SK-N-SH (cell line): ENCODE measurements around the gene RIMS3. TPM values are rescaled to one million over a fixed set of nuclear protein-coding genes. Genes with fewer than 3 reads are reported as not detected.
A peak's percentile ranks its signal among the peaks of the same experiment; 100 is the strongest.

Source experiments
- CTCF ChIA-PET: fragments of 300-600, 350-600 bp; formaldehyde crosslinking; extraction: SDS; loops from one replicate; lab custom pipeline; 2021; lab: Yijun Ruan, JAX
- POLR2A ChIA-PET: fragments of 350-600 bp; sonication (Branson Sonifier 250); formaldehyde crosslinking; extraction: SDS; loops from one replicate; lab custom pipeline; 2020; ENCODE audit warnings: antibody characterized with exemption, inconsistent platforms; lab: Yijun Ruan, JAX
- DNase-seq: peaks from one replicate; pipeline ENCODE4 v3.0.0; 2012
- H2AFZ ChIP-seq: fragments of 200-600 bp; sonication (generic); 2 replicates; pipeline ENCODE4 v1.8.1; 2016; ENCODE audit warnings: antibody characterized with exemption, mild to moderate bottlenecking, low read depth
- H3F3A ChIP-seq: fragments of 200-600 bp; sonication (generic); replicated peaks from 2 replicates; pipeline ENCODE3; 2016; ENCODE audit warnings: antibody characterized with exemption, mild to moderate bottlenecking; ENCODE audit not compliant: insufficient read depth
- H3K27ac ChIP-seq, 2 experiments: fragments of 200-500 bp in 1 of 2; fragments of 200-600 bp in 1 of 2; sonication (Bioruptor generic) in 1 of 2; sonication (generic), shearing (Covaris generic) in 1 of 2; 2 replicates each; pipeline versions ENCODE4 v1.5.1 to v1.6.1; 2014 to 2016; ENCODE audit warnings: low read depth in 2 of 2, inconsistent platforms in 1 of 2, low read length in 1 of 2, mild to moderate bottlenecking in 1 of 2, mixed read lengths in 1 of 2
- H3K27me3 ChIP-seq: fragments of 200-600 bp; sonication (generic), shearing (Covaris generic); 2 replicates; pipeline ENCODE4 v1.6.1; 2016; ENCODE audit warnings: mixed run types; ENCODE audit not compliant: insufficient read depth
- H3K36me3 ChIP-seq, 2 experiments: fragments of 200-500 bp in 1 of 2; fragments of 200-600 bp in 1 of 2; sonication (Bioruptor generic) in 1 of 2; sonication (generic) in 1 of 2; replicated peaks in 1 of 2; 2 replicates each; pipeline versions ENCODE3 to v1.5.1; 2014 to 2016; ENCODE audit warnings: low read length in 1 of 2, mild to moderate bottlenecking in 1 of 2; ENCODE audit not compliant: insufficient read depth in 2 of 2, control insufficient read depth in 1 of 2
- H3K4me1 ChIP-seq, 2 experiments: fragments of 200-500 bp in 1 of 2; fragments of 200-600 bp in 1 of 2; sonication (Bioruptor generic) in 1 of 2; sonication (generic), shearing (Covaris generic) in 1 of 2; 2 replicates each; pipeline versions ENCODE4 v1.5.1 to v1.6.1; 2014 to 2016; ENCODE audit warnings: low read depth in 1 of 2, low read length in 1 of 2, mixed run types in 1 of 2; ENCODE audit not compliant: insufficient read depth in 2 of 2, control insufficient read depth in 1 of 2
- H3K4me2 ChIP-seq: fragments of 200-600 bp; sonication (generic), shearing (Covaris generic); 2 replicates; pipeline ENCODE4 v1.6.1; 2017; ENCODE audit warnings: mixed run types
- H3K4me3 ChIP-seq, 2 experiments: fragments of 200-500 bp in 1 of 2; fragments of 200-600 bp in 1 of 2; sonication (Bioruptor generic) in 1 of 2; sonication (generic), shearing (Covaris generic) in 1 of 2; 2 replicates each; pipeline versions ENCODE4 v1.5.1 to v1.8.1; 2014 to 2016; ENCODE audit warnings: low read depth in 2 of 2, inconsistent platforms in 1 of 2, low read length in 1 of 2, mild to moderate bottlenecking in 1 of 2, mixed read lengths in 1 of 2, moderate library complexity in 1 of 2
- H3K79me2 ChIP-seq: fragments of 200-600 bp; sonication (generic); 2 replicates; pipeline ENCODE4 v1.8.1; 2017; ENCODE audit warnings: mild to moderate bottlenecking; ENCODE audit not compliant: insufficient read depth
- H3K9ac ChIP-seq: fragments of 200-600 bp; sonication (generic); 2 replicates; pipeline ENCODE4 v1.6.1; 2017; ENCODE audit warnings: mixed run types
- H3K9me2 ChIP-seq: fragments of 200-600 bp; sonication (generic); 2 replicates; pipeline ENCODE4 v1.6.1; 2017; ENCODE audit warnings: mixed run types
- H3K9me3 ChIP-seq: fragments of 200-600 bp; sonication (generic); 2 replicates; pipeline ENCODE4 v1.6.1; 2017; ENCODE audit warnings: mixed run types, mild to moderate bottlenecking, moderate library complexity
- H4K20me1 ChIP-seq: fragments of 200-600 bp; sonication (generic); 2 replicates; pipeline ENCODE4 v1.6.1; 2017; ENCODE audit warnings: mild to moderate bottlenecking, mixed run types; ENCODE audit not compliant: insufficient read depth
- CTCF ChIP-seq: fragments of 200-600 bp; sonication (generic); IDR thresholded peaks from 2 replicates; pipeline ENCODE4 v1.6.1; 2017; ENCODE audit warnings: antibody characterized with exemption, mild to moderate bottlenecking, moderate library complexity
- FOXJ3 ChIP-seq: sonication (generic); formaldehyde crosslinking; IDR thresholded peaks from 2 replicates; pipeline ENCODE4 v1.5.1; 2020; ENCODE audit warnings: mild to moderate bottlenecking, missing genetic modification reagents
- GATA2 ChIP-seq: sonication (generic); formaldehyde crosslinking; IDR thresholded peaks from 2 replicates; pipeline ENCODE4 v1.5.0; 2020; ENCODE audit warnings: mild to moderate bottlenecking, missing genetic modification reagents
- PBX3 ChIP-seq: IDR thresholded peaks from 2 replicates; pipeline ENCODE4; 2012
- RAD21 ChIP-seq: IDR thresholded peaks from 2 replicates; pipeline ENCODE4 v1.6.1; 2012; ENCODE audit warnings: mild to moderate bottlenecking, low read length
- RCOR1 ChIP-seq: fragments of 150-350 bp; IDR thresholded peaks from 2 replicates; pipeline ENCODE4 v1.6.1; 2017; ENCODE audit warnings: antibody characterized with exemption, low read length
- REST ChIP-seq: IDR thresholded peaks from 2 replicates; pipeline ENCODE4 v1.6.1; 2012; ENCODE audit warnings: mild to moderate bottlenecking, low read depth, low read length, moderate library complexity
- SMC3 ChIP-seq: IDR thresholded peaks from 2 replicates; pipeline ENCODE4 v1.6.1; 2012; ENCODE audit warnings: low read depth, low read length, improper control_type of control experiment
- USF2 ChIP-seq: fragments of 150-350 bp; IDR thresholded peaks from 2 replicates; pipeline ENCODE4 v1.6.1; 2017; ENCODE audit warnings: antibody characterized with exemption, low read length, low read depth, borderline replicate concordance
- YY1 ChIP-seq: IDR thresholded peaks from 2 replicates; pipeline ENCODE4 v1.4.0; 2012; ENCODE audit warnings: low read depth, mild to moderate bottlenecking
- ZBTB33 ChIP-seq: IDR thresholded peaks from 2 replicates; pipeline ENCODE4 v1.4.0; 2012; ENCODE audit warnings: low read depth, borderline replicate concordance
- WGBS: methylation state at CpG from one replicate; pipeline ENCODE4 v1.1.6; 2017; ENCODE audit warnings: low lambda C conversion rate; 5-methylcytosine and 5-hydroxymethylcytosine counted together
- polyA plus RNA-seq, 3 experiments: library from polyadenylated mRNA; depleted of rRNA; stranded (reverse); fragments of >200 nt; gene quantifications; 2 replicates each; pipeline ENCODE4 v1.2.3, GENCODE V29; 2012

The RIMS3 gene
- polyA plus RNA-seq, 1 of the 3 experiments (the other 2 are of a cell fraction), result 1.9 TPM

GRCh38 chr1:40633523-40633922 lies 32.0 kb downstream of the RIMS3 start:
- H3F3A ChIP-seq, result no peaks in the 10 kb centered on the region
- H4K20me1 ChIP-seq, result no peaks in the 10 kb centered on the region
- no peak overlapping the region for H2AFZ ChIP-seq
- no peak for TF ChIP-seq YY1
- TF ChIP-seq RCOR1, result no peak
- no peak for TF ChIP-seq PBX3
- no peak for TF ChIP-seq GATA2
- TF ChIP-seq ZBTB33, result no peak
- no peak for TF ChIP-seq FOXJ3 (CRISPR knock-in tag)
- no peak for TF ChIP-seq REST
- POLR2A ChIA-PET, result interaction anchor here (1.4 kb wide), 1 partner anchor 58 kb away, joined by 4 read pairs; the partner anchor contains the start of gene NFYC
- CTCF ChIA-PET, result interaction anchor here (1.3 to 1.5 kb wide), 2 partner anchors 8 to 29 kb away, joined by 3 to 4 read pairs; no protein-coding TSS in a partner anchor
- H3K27ac ChIP-seq, result no peak overlapping the region
- H3K9ac ChIP-seq, result no peak overlapping the region
- no peak for DNase-seq
- H3K79me2 ChIP-seq, result no peaks in the 10 kb centered on the region
- no peaks in the 10 kb centered on the region for H3K9me3 ChIP-seq
- H3K36me3 ChIP-seq, result no peaks in the 10 kb centered on the region
- H3K9me2 ChIP-seq, result no peaks in the 10 kb centered on the region
- H3K4me3 ChIP-seq, result no peak overlapping the region
- H3K4me1 ChIP-seq, result peaks cover 0 to 10% of the 10 kb centered on the region in 2 experiments; a peak in 1 of 4 replicates
- no peaks in the 10 kb centered on the region for H3K27me3 ChIP-seq
- no peak overlapping the region for H3K4me2 ChIP-seq

- no peak overlapping the region for H3K4me2 ChIP-seq
- H3K9me2 ChIP-seq, result no peaks in the 10 kb centered on the region
- peaks cover 0 to 4% of the 10 kb centered on the region in 2 experiments; a peak in 1 of 4 replicates for H3K4me1 ChIP-seq
- H3K79me2 ChIP-seq, result no peaks in the 10 kb centered on the region
- no peaks in the 10 kb centered on the region for H3F3A ChIP-seq
- ChIA-PET POLR2A (no interaction called here), CTCF (interaction anchor here (0.6 to 2.6 kb wide), 12 partner anchors 13 to 219 kb away, joined by 3 to 14 read pairs (median 4); partner anchors contain the start of genes NFYC and RIMS3)
- no peaks in the 10 kb centered on the region for H4K20me1 ChIP-seq
- no peak overlapping the region; a peak in 1 of 4 replicates for H3K4me3 ChIP-seq
- no peak overlapping the region for H2AFZ ChIP-seq
- H3K9ac ChIP-seq, result no peak overlapping the region
- 76% methylated on average over 7 of the region's 7 CpGs for WGBS
- no peak overlapping the region for H3K27ac ChIP-seq
- peak; percentile 54 for TF ChIP-seq RAD21
- peak; percentile 57 for TF ChIP-seq SMC3
- TF ChIP-seq RCOR1, result no peak
- peak; percentile 47; the same call in 1 of the 2 replicates for TF ChIP-seq CTCF
- TF ChIP-seq YY1, result no peak
- TF ChIP-seq USF2, result no peak
- H3K9me3 ChIP-seq, result no peaks in the 10 kb centered on the region
- no peaks in the 10 kb centered on the region for H3K36me3 ChIP-seq
- no peaks in the 10 kb centered on the region for H3K27me3 ChIP-seq
- peak; percentile 72 for DNase-seq
These were observed 34.8 kb downstream of the RIMS3 start for GRCh38 chr1:40630488-40631223.
